ENCODE data around the gene USF3. TPM values are rescaled to one million over a fixed set of nuclear protein-coding genes. Genes with fewer than 3 reads are reported as not detected.

The USF3 gene
- total RNA-seq, 1 experiment from 2014 or later: 13.5 TPM

- CTCF ChIA-PET: no interaction called here
- Histone ChIP-seq H3K9me2 (ENCODE audit: insufficient read depth) (no peaks in the 10 kb centered on the region), H2AFZ (ENCODE audit: low read depth, low read length, poor library complexity, severe bottlenecking) (no peak overlapping the region), H3K9me3 (ENCODE audit: control insufficient read depth in 1 of 2, insufficient read depth in 1 of 2, low read depth in 1 of 2, low read length in 2 of 2) (peaks cover 0 to 3% of the 10 kb centered on the region in 2 experiments; a peak in 1 of 4 replicates), H3K4me3 (replicated peaks in 1 of 2; ENCODE audit: low read depth in 1 of 2, low read length in 2 of 2) (no peak overlapping the region), H3K9ac (ENCODE audit: low read length) (no peak overlapping the region), H3K4me1 (ENCODE audit: control insufficient read depth in 1 of 2, insufficient read depth in 2 of 2, low read length in 2 of 2) (no peaks in the 10 kb centered on the region), H3K79me2 (ENCODE audit: insufficient read depth, low read length) (no peaks in the 10 kb centered on the region), H3K36me3 (ENCODE audit: control insufficient read depth in 1 of 2, insufficient read depth in 2 of 2, low read length in 2 of 2) (no peaks in the 10 kb centered on the region), H4K20me1 (ENCODE audit: insufficient read depth) (no peaks in the 10 kb centered on the region), H3K4me2 (ENCODE audit: low read length) (no peak overlapping the region), H3K27me3 (ENCODE audit: insufficient read depth, low read length) (no peaks in the 10 kb centered on the region), H3K27ac (ENCODE audit: low read depth, low read length) (no peak overlapping the region)
- ATAC-seq (no peak), DNase-seq (ENCODE audit: low read depth, low spot score) (no peak)
- BruUV-seq (replicated peaks): no TSS peak
- TF ChIP-seq POLR2AphosphoS5 (IDR thresholded peaks at IDR 0.05; ENCODE audit: low read depth, low read length) (no peak), SRF (IDR thresholded peaks at IDR 0.05; ENCODE audit: low read depth) (no peak), EZH2 (IDR thresholded peaks at IDR 0.05) (no peak), CTCF (IDR thresholded peaks at IDR 0.05 in 2 of 3, conservative IDR thresholded peaks at IDR 0.05 in 1 of 3; ENCODE audit: borderline replicate concordance in 1 of 3, insufficient read depth in 1 of 3, low read depth in 2 of 3, low read length in 2 of 3) (no peak), RAD21 (IDR thresholded peaks at IDR 0.05; ENCODE audit: low read depth) (no peak), ZNF274 (IDR thresholded peaks at IDR 0.05; ENCODE audit: low read depth, low read length) (no peak), CEBPB (IDR thresholded peaks at IDR 0.05; ENCODE audit: low read depth) (no peak), MAX (IDR thresholded peaks at IDR 0.05) (no peak), JUND (IDR thresholded peaks at IDR 0.05) (no peak), ELF1 (IDR thresholded peaks at IDR 0.05; ENCODE audit: borderline replicate concordance, low read depth) (no peak), TCF7L2 (IDR thresholded peaks at IDR 0.05; ENCODE audit: borderline replicate concordance, extremely low read depth, insufficient read depth, insufficient read length) (no peak), POLR2A (IDR thresholded peaks at IDR 0.05; ENCODE audit: borderline replicate concordance, extremely low read depth, insufficient read depth, insufficient read length) (no peak), FOSL1 (IDR thresholded peaks at IDR 0.05; ENCODE audit: low read depth) (no peak), SP1 (IDR thresholded peaks at IDR 0.05; ENCODE audit: low read depth) (no peak), ATF3 (IDR thresholded peaks at IDR 0.05) (no peak), CBX3 (IDR thresholded peaks at IDR 0.05; ENCODE audit: low read depth) (no peak), ZFX (IDR thresholded peaks at IDR 0.05) (no peak)
- POLR2A ChIA-PET: no interaction called here
- RAD21 ChIA-PET (ENCODE audit: low non-redundant PET in 1 of 2, low total read pairs in 2 of 2, uncharacterized antibody in 2 of 2, unreplicated experiment in 2 of 2): no interaction called here
- intact Hi-C loops (cut with micrococcal nuclease): no loop called here
These were observed 57.5 kb downstream of the USF3 start for GRCh38 chr3:113638910-113639309.
